Dermis microvascular lymphatic vessel endothelial cell (primary cell): ENCODE results near the gene TUBB4A. TPM values are rescaled to one million over a fixed set of nuclear protein-coding genes. Genes with fewer than 3 reads are reported as not detected.

ENCODE experiments used
- DNase-seq, 2 donors: peaks; one replicate each; pipeline versions ENCODE4 v3.0.0 to v3.0.0-alpha.2; 2010; ENCODE audit warnings: low read depth in 2 of 2
- total RNA-seq: library from RNA; depleted of rRNA; stranded (reverse); fragments of >200 nt; gene quantifications from 2 replicates; pipeline ENCODE4 v1.2.1, GENCODE V29; 2014

Gene TUBB4A
- total RNA-seq, 1 donor from 2014 or later, result not detected

- no peak for DNase-seq
Observed at GRCh38 chr19:6470173-6470572, 31.9 kb downstream of the TUBB4A start.

GRCh38 chr19:6467384-6467783 is 34.7 kb downstream of the TUBB4A start:
- no peak for DNase-seq

GRCh38 chr19:6466526-6467248 is 35.4 kb downstream of the TUBB4A start:
- no peak for DNase-seq

GRCh38 chr19:6465663-6466062 is 36.4 kb downstream of the TUBB4A start:
- no peak for DNase-seq

GRCh38 chr19:6465006-6465405 is 37.1 kb downstream of the TUBB4A start:
- no peak for DNase-seq

- no peak for DNase-seq
Observed at GRCh38 chr19:6464070-6464873, 37.8 kb downstream of the TUBB4A start, which contains the start of gene CRB3. TSS of gene CRB3 (plus strand) at chr19:6464271. CDS start at chr19:6464702, 431 bp downstream.

- peak; percentile 88 to 97 for DNase-seq
Observed at GRCh38 chr19:6460099-6460884, 41.8 kb downstream of the TUBB4A start.

GRCh38 chr19:6459262-6460098 is 42.6 kb downstream of the TUBB4A start, which contains the start of gene SLC25A23:
TSS of gene SLC25A23 (minus strand) at chr19:6459792. CDS start at chr19:6459628, 164 bp downstream.
- DNase-seq, result peak; percentile 32 to 74

GRCh38 chr19:6458695-6459261 is 43.3 kb downstream of the TUBB4A start:
- no peak for DNase-seq

GRCh38 chr19:6457958-6458694 is 44.0 kb downstream of the TUBB4A start:
- DNase-seq, result no peak

- no peak for DNase-seq
Observed at GRCh38 chr19:6455924-6456323, 46.2 kb downstream of the TUBB4A start.

GRCh38 chr19:6453951-6454565 is 48.1 kb downstream of the TUBB4A start:
- DNase-seq, result no peak

- no peak for DNase-seq
Observed at GRCh38 chr19:6452899-6453298, 49.2 kb downstream of the TUBB4A start.

GRCh38 chr19:6452223-6452614 is 49.9 kb downstream of the TUBB4A start:
- no peak for DNase-seq

- DNase-seq, result no peak
Observed at GRCh38 chr19:6451583-6452222, 50.4 kb downstream of the TUBB4A start.

- no peak for DNase-seq
Observed at GRCh38 chr19:6450166-6450565, 51.9 kb downstream of the TUBB4A start.

GRCh38 chr19:6448045-6448444 is 54.1 kb downstream of the TUBB4A start:
- DNase-seq, result no peak

- DNase-seq, result no peak
Observed at GRCh38 chr19:6446452-6446851, 55.7 kb downstream of the TUBB4A start.
